ENCODE results near the gene MAPKAP1. TPM values are rescaled to one million over a fixed set of nuclear protein-coding genes. Genes with fewer than 3 reads are reported as not detected.
A peak's percentile ranks its signal among the peaks of the same experiment; 100 is the strongest.

Gene MAPKAP1
- total and polyA plus RNA-seq, 2 of the 13 experiments (the other 11 are each of a cell fraction or from before 2014, with no cell fraction given), result 45.0 to 64.3 TPM

DNA sequence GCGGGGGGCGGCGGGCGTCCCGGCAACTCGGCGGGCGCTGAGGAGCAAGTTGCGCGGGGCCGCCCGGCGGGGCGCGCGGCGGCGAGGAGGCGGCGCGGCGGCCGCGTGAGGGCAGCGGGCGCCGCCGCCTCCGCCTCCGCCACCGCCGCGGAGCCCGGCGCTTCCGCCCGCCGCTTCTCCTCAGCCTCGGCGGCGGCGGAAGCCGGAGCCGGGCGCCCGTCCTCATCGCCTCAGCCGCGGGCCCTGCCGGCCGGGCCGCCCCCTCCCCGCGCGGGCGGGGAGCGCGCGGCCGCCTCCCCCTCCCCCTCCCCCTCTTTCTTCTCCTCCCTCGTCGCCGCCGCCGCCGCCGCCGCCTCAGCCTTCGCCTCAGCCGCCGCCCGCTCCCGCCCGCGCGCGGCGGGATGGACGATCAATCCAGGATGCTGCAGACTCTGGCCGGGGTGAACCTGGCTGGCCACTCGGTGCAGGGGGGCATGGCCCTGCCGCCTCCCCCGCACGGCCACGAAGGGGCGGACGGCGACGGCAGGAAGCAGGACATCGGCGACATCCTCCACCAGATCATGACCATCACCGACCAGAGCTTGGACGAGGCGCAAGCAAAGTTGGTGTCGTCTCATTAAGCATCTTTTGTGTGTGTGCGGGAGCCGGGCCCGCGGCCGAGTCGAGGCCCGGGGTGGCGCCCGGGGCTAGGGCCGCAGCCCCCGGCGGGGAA, 40.2 kb upstream of the MAPKAP1 start, which contains the start of gene PBX3:
Gene PBX3 (plus strand): TSS at position 321 of the 712 bp plus-strand sequence.
- in situ Hi-C loops (cut with HindIII; ENCODE audit: extremely low pct_ligation_motif_present, low pct_unique_long_range_greater_than_20kb), result no loop called here
- Histone ChIP-seq H4K20me1 (ENCODE audit: insufficient read depth, low read length) (no peaks in the 10 kb centered on the region), H3K79me2 (ENCODE audit: insufficient read depth, low read length) (no peaks in the 10 kb centered on the region), H3K9ac (ENCODE audit: insufficient read depth, low read depth, low read length) (peak within 1 kb of the TSS; percentile 58), H3K9me3 (ENCODE audit: low read length) (no peaks in the 10 kb centered on the region), H2AFZ (ENCODE audit: low read length) (no peak within 1 kb of the TSS), H3K27ac (ENCODE audit: extremely low read length, insufficient read depth, low read length) (peak within 1 kb of the TSS; percentile 55), H3K4me3 (replicated peaks in 1 of 3; ENCODE audit: insufficient read depth in 1 of 3, low read depth in 2 of 3, low read length in 3 of 3) (peak within 1 kb of the TSS; percentile 69 to 85 (median 82)), H3K27me3 (ENCODE audit: control insufficient read depth in 1 of 2, insufficient read depth in 2 of 2, low read length in 2 of 2) (0 out of 5 replicates have a peak, but pooled peaks cover 0 to 3% of the 10 kb centered on the region in 2 experiments), H3K36me3 (replicated peaks in 1 of 2; ENCODE audit: control insufficient read depth in 1 of 2, insufficient read depth in 2 of 2, low read length in 2 of 2) (no peaks in the 10 kb centered on the region), H3K4me1 (ENCODE audit: insufficient read depth, low read length) (peaks cover 47% of the 10 kb centered on the region), H3K4me2 (ENCODE audit: low read depth, low read length) (peak within 1 kb of the TSS; percentile 92)
- CTCF ChIA-PET (ENCODE audit: low intra/inter-chr PET ratio, low total read pairs), result no interaction called here
- no CpG with 5 or more reads among the region's 107 CpGs for WGBS (ENCODE audit: low lambda C conversion rate)
- no peak for ATAC-seq
- no peak for DNase-seq (ENCODE audit: low spot score)
- FAIRE-seq, result no peak
- BruUV-seq (replicated peaks), result no TSS peak
- intact Hi-C loops (cut with micrococcal nuclease; ENCODE audit: unreplicated experiment), result loop anchor here (5.0 kb wide), 2 partner anchors 40 to 140 kb away; partner anchors contain the start of gene MAPKAP1
- POLR2A ChIA-PET, result interaction anchor here (0.6 kb wide), 1 partner anchor 34 kb away, joined by 3 read pairs; no protein-coding TSS in a partner anchor
- TF ChIP-seq ZBTB2 (CRISPR knock-in tag; IDR thresholded peaks at IDR 0.05; ENCODE audit: low read depth) (0 out of 2 replicates have a peak, but pooled peaks have one; percentile 32), ZNF75D (CRISPR knock-in tag; IDR thresholded peaks at IDR 0.05; ENCODE audit: borderline replicate concordance) (no peak), HNRNPK (IDR thresholded peaks at IDR 0.05; ENCODE audit: low read depth, low read length, poor library complexity, severe bottlenecking) (peak; percentile 69), ZHX1 (CRISPR knock-in tag; IDR thresholded peaks at IDR 0.05; ENCODE audit: low read depth) (no peak), RBFOX2 (IDR thresholded peaks at IDR 0.05; ENCODE audit: low read depth, low read length) (peak; percentile 31; the same call in 1 of the 2 replicates), ZNF296 (CRISPR knock-in tag; conservative IDR thresholded peaks at IDR 0.05) (no peak), ZNF777 (CRISPR knock-in tag; IDR thresholded peaks at IDR 0.05) (peak; percentile 98), ZSCAN22 (CRISPR knock-in tag; IDR thresholded peaks at IDR 0.05) (no peak), ZNF558 (CRISPR knock-in tag; IDR thresholded peaks at IDR 0.05; ENCODE audit: borderline replicate concordance) (0 out of 2 replicates have a peak, but pooled peaks have one; percentile 26), ETV5 (CRISPR knock-in tag; IDR thresholded peaks at IDR 0.05; ENCODE audit: borderline replicate concordance) (0 out of 2 replicates have a peak, but pooled peaks have one; percentile 11), HNRNPUL1 (IDR thresholded peaks at IDR 0.05; ENCODE audit: low read depth, low read length) (no peak)
- TF ChIP-seq, protein P1, sequence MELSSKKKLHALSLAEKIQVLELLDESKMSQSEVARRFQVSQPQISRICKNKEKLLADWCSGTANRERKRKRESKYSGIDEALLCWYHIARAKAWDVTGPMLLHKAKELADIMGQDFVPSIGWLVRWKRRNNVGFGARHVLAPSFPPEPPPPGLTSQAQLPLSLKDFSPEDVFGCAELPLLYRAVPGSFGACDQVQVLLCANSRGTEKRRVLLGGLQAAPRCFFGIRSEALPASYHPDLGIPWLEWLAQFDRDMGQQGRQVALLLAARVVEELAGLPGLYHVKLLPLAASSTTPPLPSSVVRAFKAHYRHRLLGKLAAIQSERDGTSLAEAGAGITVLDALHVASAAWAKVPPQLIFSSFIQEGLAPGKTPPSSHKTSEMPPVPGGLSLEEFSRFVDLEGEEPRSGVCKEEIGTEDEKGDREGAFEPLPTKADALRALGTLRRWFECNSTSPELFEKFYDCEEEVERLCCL (CRISPR knock-in tag; IDR thresholded peaks at IDR 0.05; ENCODE audit: borderline replicate concordance), result no peak
- TF ChIP-seq, protein P2, sequence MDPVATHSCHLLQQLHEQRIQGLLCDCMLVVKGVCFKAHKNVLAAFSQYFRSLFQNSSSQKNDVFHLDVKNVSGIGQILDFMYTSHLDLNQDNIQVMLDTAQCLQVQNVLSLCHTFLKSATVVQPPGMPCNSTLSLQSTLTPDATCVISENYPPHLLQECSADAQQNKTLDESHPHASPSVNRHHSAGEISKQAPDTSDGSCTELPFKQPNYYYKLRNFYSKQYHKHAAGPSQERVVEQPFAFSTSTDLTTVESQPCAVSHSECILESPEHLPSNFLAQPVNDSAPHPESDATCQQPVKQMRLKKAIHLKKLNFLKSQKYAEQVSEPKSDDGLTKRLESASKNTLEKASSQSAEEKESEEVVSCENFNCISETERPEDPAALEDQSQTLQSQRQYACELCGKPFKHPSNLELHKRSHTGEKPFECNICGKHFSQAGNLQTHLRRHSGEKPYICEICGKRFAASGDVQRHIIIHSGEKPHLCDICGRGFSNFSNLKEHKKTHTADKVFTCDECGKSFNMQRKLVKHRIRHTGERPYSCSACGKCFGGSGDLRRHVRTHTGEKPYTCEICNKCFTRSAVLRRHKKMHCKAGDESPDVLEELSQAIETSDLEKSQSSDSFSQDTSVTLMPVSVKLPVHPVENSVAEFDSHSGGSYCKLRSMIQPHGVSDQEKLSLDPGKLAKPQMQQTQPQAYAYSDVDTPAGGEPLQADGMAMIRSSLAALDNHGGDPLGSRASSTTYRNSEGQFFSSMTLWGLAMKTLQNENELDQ (CRISPR knock-in tag; IDR thresholded peaks at IDR 0.05; ENCODE audit: borderline replicate concordance), result no peak

Data from HepG2 (cell line).